ENCODE results near the gene GNGT2.

GRCh38 chr17:49183801-49184200, 26.6 kb downstream of the GNGT2 start:
- TF ChIP-seq CTCF (IDR thresholded peaks at IDR 0.05), result no peak
- no peak for TF ChIP-seq ZFX (IDR thresholded peaks at IDR 0.05; ENCODE audit: borderline replicate concordance)

All from 22Rv1 (cell line).